ENCODE measurements around the gene EDNRA. TPM values are rescaled to one million over a fixed set of nuclear protein-coding genes. Genes with fewer than 3 reads are reported as not detected.
A peak's percentile ranks its signal among the peaks of the same experiment; 100 is the strongest.

EDNRA gene
- total and polyA plus RNA-seq, 9 of the 15 experiments (the other 6 are each of a cell fraction or from before 2014, with no cell fraction given) = not detected

DNA sequence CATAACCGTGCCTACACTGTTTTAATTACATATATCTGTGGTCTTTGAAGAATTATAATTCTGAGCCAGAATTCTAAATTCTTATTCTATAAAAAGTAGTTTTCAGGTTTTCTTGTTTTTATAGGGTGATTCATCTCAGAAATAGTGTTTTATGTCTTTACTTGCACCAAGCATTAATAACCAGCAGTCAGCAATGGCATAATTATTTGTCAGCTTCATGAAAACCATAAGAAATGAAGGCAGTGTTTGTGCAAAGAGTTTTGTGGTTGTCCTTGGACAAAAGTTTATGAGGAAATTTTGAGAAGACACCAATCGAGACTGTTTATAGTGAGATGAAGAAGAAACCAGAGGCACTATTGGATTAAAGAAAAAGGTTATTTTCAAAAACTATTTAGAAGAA, 37.2 kb downstream of the EDNRA start (continued):
- TF ChIP-seq, protein P1, sequence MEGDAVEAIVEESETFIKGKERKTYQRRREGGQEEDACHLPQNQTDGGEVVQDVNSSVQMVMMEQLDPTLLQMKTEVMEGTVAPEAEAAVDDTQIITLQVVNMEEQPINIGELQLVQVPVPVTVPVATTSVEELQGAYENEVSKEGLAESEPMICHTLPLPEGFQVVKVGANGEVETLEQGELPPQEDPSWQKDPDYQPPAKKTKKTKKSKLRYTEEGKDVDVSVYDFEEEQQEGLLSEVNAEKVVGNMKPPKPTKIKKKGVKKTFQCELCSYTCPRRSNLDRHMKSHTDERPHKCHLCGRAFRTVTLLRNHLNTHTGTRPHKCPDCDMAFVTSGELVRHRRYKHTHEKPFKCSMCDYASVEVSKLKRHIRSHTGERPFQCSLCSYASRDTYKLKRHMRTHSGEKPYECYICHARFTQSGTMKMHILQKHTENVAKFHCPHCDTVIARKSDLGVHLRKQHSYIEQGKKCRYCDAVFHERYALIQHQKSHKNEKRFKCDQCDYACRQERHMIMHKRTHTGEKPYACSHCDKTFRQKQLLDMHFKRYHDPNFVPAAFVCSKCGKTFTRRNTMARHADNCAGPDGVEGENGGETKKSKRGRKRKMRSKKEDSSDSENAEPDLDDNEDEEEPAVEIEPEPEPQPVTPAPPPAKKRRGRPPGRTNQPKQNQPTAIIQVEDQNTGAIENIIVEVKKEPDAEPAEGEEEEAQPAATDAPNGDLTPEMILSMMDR (IDR thresholded peaks at IDR 0.05 in 2 of 3, conservative IDR thresholded peaks at IDR 0.05 in 1 of 3; ENCODE audit: insufficient read depth in 2 of 3, low read depth in 1 of 3, low read length in 3 of 3) = no peak
- TF ChIP-seq SMARCA4 (IDR thresholded peaks at IDR 0.05) = no peak
- no peak for TF ChIP-seq TRIM28 (IDR thresholded peaks at IDR 0.05)

DNA sequence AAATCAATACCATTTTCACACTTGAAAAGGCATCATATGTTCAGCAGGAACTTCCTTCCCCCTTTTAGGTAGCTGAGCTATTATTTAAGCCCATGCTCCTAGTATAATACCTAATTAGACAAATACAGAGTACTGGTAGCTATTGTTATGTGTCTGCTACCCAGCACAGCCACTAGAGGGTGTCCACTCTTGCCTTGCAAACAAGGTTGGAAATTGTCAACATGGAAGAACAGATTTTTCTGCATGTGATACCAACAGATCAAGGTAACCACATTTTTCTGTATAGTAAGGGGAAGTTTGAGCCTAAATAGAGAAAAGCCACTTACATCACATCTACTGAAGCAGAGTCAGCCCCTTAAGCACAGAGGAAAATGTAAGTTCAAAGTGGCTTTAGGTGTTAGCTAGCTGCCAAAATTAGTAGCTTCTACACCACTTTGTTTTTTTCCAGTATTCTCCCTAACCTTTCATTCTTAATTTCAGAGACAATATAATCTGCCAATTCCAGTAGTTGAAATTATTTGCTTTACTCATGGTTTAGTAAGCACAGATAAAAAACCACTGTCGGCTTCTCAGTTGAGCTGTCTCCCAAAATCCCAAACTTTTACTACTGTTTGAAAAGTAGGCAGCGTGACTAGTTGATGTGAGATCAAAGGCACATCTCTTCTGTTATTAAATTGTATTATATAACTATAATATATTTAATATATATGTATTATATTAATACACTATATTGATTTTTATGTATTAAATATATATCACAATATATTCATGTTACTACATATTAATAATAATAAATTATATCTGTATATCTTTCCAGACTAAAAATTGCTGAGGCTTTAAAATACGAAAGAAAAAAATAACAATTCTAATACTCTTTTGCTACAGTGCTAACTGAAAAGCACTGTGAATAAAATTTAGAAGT, 38.2 kb downstream of the EDNRA start:
- Histone ChIP-seq H3K4me3 (no peak overlapping the region), H3K36me3 (ENCODE audit: control insufficient read depth, insufficient read depth, low read length) (no peaks in the 10 kb centered on the region), H3K9ac (ENCODE audit: insufficient read depth in 1 of 2, low read depth in 2 of 2, low read length in 2 of 2) (no peak overlapping the region), H2AFZ (ENCODE audit: low read depth, low read length) (no peak overlapping the region), H3K9me3 (replicated peaks; ENCODE audit: control insufficient read depth, insufficient read depth, low read depth, low read length) (no peaks in the 10 kb centered on the region), H4K20me1 (replicated peaks; ENCODE audit: control insufficient read depth, insufficient read depth, low read length) (no peaks in the 10 kb centered on the region), H3K4me2 (ENCODE audit: insufficient read depth, low read length) (no peak overlapping the region), H3K79me2 (ENCODE audit: control insufficient read depth, insufficient read depth, low read length) (no peaks in the 10 kb centered on the region), H3K27me3 (ENCODE audit: control insufficient read depth in 2 of 2, insufficient read depth in 2 of 2, low read length in 2 of 2) (no peaks in the 10 kb centered on the region), H3K9me1 (ENCODE audit: control insufficient read depth, insufficient read depth, low read length) (no peaks in the 10 kb centered on the region), H3K4me1 (replicated peaks in 1 of 2; ENCODE audit: control insufficient read depth in 2 of 2, insufficient read depth in 2 of 2, low read length in 2 of 2) (no peaks in the 10 kb centered on the region), H3K27ac (ENCODE audit: extremely low read depth, low read depth, low read length) (no peak overlapping the region)
- CTCF ChIA-PET (ENCODE audit: low intra/inter-chr PET ratio) = interaction anchor here (0.7 to 3.1 kb wide), 4 partner anchors 71 to 349 kb away, joined by 3 to 22 read pairs (median 4); no protein-coding TSS in a partner anchor
- WGBS (ENCODE audit: insufficient coverage, low coverage, missing lambda C conversion rate) = 5% methylated on average over 3 of the region's 3 CpGs
- peak; percentile 31 to 55 (median 34) for DNase-seq (ENCODE audit: extremely low read depth in 1 of 4, low spot score in 3 of 4)
- BruUV-seq (replicated peaks) = no TSS peak
- in situ Hi-C loops (cut with MboI) (no loop called here), intact Hi-C loops (cut with micrococcal nuclease) (loop anchor here (1.0 to 2.0 kb wide), 2 partner anchors 71 to 348 kb away; no protein-coding TSS in a partner anchor)
- POLR2A ChIA-PET = no interaction called here
- ATAC-seq = peak; percentile 88
- FAIRE-seq = peak; percentile 65
- TF ChIP-seq, protein P2, sequence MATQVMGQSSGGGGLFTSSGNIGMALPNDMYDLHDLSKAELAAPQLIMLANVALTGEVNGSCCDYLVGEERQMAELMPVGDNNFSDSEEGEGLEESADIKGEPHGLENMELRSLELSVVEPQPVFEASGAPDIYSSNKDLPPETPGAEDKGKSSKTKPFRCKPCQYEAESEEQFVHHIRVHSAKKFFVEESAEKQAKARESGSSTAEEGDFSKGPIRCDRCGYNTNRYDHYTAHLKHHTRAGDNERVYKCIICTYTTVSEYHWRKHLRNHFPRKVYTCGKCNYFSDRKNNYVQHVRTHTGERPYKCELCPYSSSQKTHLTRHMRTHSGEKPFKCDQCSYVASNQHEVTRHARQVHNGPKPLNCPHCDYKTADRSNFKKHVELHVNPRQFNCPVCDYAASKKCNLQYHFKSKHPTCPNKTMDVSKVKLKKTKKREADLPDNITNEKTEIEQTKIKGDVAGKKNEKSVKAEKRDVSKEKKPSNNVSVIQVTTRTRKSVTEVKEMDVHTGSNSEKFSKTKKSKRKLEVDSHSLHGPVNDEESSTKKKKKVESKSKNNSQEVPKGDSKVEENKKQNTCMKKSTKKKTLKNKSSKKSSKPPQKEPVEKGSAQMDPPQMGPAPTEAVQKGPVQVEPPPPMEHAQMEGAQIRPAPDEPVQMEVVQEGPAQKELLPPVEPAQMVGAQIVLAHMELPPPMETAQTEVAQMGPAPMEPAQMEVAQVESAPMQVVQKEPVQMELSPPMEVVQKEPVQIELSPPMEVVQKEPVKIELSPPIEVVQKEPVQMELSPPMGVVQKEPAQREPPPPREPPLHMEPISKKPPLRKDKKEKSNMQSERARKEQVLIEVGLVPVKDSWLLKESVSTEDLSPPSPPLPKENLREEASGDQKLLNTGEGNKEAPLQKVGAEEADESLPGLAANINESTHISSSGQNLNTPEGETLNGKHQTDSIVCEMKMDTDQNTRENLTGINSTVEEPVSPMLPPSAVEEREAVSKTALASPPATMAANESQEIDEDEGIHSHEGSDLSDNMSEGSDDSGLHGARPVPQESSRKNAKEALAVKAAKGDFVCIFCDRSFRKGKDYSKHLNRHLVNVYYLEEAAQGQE (IDR thresholded peaks at IDR 0.05; ENCODE audit: borderline replicate concordance) = peak; percentile 24; the same call in 1 of the 2 replicates
- TF ChIP-seq, protein P2 (CRISPR knock-in tag; IDR thresholded peaks at IDR 0.05; ENCODE audit: low read depth) = no peak
- TF ChIP-seq FOXK2 (conservative IDR thresholded peaks at IDR 0.05 in 1 of 2, IDR thresholded peaks at IDR 0.05 in 1 of 2; ENCODE audit: low read depth in 2 of 2) (peak; percentile 67 to 74), RAD21 (CRISPR knock-in tag; conservative IDR thresholded peaks at IDR 0.05 in 1 of 2, IDR thresholded peaks at IDR 0.05 in 1 of 2) (peak; percentile 23 to 66; a peak in 3 of 4 replicates)
